NCI-H526 treated with DMSO at 0.1 percent for 48 hours (cell line): ENCODE data around the gene DPH1.

Experiments
- DNase-seq: peaks from one replicate; lab custom pipeline; 2025; lab: John Stamatoyannopoulos, UW

The DPH1 gene

GRCh38 chr17:2027528-2028233, 2.3 kb upstream of the DPH1 start:
- no peak for DNase-seq

GRCh38 chr17:2028234-2028614, 1.7 kb upstream of the DPH1 start:
- no peak for DNase-seq

DNA sequence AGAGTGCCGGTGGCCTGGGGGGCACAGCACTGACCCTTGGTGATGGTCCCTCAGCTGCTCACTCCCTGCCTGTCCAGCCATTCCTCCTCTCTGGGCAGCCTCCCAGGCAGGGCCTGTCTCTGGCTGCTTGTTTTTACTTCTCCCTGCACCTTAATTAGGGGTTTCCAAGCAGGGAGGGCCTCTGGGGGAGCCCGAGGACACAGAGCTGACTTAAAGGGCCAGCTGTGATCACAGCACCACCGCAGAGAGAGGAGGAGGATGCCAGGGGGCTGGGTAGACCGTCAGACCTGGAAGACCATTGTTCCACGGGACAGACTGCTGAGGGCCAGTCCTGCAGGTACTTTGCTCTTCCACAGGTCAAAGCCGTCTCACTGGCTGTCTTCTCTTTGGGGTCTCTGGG, 1.2 kb upstream of the DPH1 start:
- DNase-seq = no peak

GRCh38 chr17:2030779-2031163, 818 bp downstream of the DPH1 start:
- DNase-seq = no peak

DNA sequence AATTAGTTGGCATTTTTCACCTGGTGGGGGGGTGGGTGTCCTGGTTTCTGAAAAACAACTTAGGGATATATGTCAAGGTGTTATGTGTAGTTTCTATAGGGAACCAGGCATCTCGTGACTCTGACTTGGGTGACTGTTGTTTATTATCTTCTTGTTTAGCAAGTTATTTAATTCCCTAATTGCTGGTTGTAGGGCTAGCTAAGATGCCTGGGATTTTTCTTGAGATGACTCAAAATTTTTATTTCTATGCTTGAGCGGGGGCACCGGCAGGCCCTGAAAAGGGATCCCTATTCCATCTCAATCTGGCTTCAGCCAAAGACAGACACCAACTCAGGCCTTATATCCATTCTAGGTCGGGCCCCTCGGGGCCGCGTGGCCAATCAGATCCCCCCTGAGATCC, 3.2 kb downstream of the DPH1 start:
- no peak for DNase-seq

DNA sequence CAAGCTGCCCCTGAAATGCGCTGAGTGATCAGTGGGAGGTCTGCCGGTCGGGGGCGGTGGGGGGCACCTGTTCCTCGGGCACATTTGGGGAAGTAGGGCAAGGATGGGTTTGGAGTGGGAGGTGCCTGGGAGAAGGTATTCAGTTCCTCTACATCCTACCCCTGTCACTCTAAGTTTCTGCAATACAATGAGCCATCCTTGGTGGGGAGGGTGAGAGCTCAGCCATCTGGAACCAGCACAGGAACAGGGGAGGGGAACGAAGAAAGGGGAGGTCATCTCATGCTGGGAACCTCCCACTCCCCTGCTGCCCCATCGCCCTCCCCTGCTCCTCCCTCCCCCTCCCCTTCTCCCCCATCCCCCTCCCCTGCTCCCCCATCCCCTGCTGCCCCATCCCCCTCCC, 4.2 kb downstream of the DPH1 start:
- DNase-seq = no peak

- DNase-seq = no peak
Observed at GRCh38 chr17:2034806-2035540, 5.0 kb downstream of the DPH1 start.

- DNase-seq = no peak
Observed at GRCh38 chr17:2035541-2036488, 5.9 kb downstream of the DPH1 start.

GRCh38 chr17:2037155-2037554, 7.2 kb downstream of the DPH1 start:
- DNase-seq = no peak

- DNase-seq = no peak
Observed at GRCh38 chr17:2040219-2040827, 10.4 kb downstream of the DPH1 start.

DNA sequence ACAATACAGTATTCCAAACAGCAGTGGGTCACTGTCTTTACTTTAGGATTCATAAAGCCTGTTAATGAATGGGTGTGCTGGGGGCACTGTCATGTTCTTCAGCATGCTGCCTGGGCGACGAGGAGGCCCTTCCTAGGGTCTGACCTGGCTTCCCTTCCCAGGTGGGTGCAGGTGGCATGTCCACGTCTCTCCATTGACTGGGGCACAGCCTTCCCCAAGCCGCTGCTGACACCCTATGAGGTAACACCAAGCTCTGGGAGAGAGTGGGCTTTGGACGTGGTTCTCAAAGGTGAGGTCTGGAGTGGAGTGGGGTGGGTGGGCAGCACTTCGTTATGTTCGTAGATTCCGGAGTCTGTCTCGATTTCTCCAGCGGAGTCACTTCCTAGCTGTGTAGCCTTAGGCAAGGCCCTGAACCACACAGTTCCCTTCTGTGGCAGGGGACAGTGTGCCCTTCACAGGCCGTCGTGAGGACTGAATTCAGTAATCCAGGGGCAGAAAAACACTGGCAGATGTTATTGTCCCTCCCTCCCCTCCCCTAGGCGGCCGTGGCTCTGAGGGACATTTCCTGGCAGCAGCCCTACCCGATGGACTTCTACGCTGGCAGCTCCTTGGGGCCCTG, 11.1 kb downstream of the DPH1 start:
- no peak for DNase-seq

- peak; percentile 81 for DNase-seq
Observed at GRCh38 chr17:2041561-2042389, 11.8 kb downstream of the DPH1 start, which contains the start of gene OVCA2. Gene OVCA2 (plus strand): TSS chr17:2042022. CDS start chr17:2042048, 26 bp downstream.

GRCh38 chr17:2042390-2042847, 12.5 kb downstream of the DPH1 start:
- no peak for DNase-seq

DNA sequence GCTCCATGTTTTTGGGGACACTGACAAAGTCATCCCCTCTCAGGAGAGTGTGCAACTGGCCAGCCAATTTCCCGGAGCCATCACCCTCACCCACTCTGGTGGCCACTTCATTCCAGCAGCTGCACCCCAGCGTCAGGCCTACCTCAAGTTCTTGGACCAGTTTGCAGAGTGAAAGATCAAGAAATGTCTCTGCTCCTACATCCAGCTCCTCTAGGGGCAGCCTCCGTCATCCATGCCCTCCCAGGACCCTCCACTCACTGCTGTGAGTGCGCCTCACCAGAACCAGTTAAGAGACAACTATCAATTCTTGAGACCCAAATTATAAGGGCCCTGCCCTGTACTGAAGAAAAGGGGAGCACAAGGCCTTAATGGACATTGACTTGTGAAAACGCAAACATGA, 13.0 kb downstream of the DPH1 start:
- DNase-seq = no peak

DNA sequence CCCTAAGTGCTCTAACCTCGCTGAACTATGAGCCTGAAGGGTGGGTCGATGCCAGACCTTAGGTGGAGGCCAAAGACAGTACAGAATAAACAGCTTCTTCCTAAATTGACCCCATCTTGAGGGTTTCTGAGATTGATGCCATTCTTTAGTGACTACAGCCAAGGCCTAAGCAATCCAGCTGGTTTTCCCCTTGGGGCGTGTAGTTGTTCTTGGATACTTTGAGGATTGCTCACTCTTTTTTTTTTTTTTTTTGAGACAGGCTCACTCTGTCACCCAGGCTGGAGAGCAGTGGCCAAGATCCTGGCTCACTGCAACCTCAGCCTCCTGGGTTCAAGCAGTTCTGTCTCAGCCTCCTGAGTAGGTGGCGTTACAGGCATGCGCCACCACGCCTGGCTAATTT, 13.8 kb downstream of the DPH1 start:
- DNase-seq = no peak

GRCh38 chr17:2044263-2044894, 14.4 kb downstream of the DPH1 start:
- DNase-seq = no peak

DNA sequence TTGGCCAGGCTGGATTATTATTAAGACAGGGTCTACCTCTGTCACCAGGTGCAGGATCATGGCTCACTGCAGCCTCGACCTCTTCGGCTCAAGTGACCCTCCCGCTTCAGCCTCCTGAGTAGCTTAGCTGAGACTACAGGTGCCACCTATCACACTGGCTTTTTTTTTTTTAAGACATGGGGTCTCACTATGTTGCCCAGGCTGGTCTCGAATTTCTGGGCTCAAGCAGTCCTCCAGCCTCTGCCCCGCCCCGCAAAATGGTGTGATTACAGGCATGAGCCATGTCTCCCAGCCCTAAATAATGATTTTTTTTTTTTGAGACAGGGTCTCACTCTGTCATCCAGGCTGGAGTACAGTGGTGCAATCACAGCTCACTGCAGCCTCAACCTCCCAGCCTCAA, 17.6 kb downstream of the DPH1 start:
- DNase-seq = no peak

DNA sequence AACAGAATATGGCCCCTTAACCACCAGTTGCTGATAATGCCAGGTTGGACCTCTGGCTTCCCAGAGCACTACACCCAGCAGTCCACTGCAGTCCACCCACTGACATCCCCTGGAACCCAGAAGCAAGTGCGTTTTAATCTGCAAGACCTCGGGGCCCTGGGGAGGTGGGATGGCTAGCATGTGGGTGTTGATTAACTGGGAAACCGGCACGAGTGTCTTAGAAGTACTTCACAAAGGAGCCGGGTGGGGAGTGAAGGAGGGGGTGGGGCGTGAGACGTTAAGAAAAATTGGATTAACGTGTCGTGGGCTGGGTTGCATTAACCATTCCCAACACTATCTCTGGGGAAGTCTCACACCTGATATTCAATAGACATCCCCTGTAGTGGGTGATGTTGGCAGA, 18.9 kb downstream of the DPH1 start:
- DNase-seq = no peak

DNA sequence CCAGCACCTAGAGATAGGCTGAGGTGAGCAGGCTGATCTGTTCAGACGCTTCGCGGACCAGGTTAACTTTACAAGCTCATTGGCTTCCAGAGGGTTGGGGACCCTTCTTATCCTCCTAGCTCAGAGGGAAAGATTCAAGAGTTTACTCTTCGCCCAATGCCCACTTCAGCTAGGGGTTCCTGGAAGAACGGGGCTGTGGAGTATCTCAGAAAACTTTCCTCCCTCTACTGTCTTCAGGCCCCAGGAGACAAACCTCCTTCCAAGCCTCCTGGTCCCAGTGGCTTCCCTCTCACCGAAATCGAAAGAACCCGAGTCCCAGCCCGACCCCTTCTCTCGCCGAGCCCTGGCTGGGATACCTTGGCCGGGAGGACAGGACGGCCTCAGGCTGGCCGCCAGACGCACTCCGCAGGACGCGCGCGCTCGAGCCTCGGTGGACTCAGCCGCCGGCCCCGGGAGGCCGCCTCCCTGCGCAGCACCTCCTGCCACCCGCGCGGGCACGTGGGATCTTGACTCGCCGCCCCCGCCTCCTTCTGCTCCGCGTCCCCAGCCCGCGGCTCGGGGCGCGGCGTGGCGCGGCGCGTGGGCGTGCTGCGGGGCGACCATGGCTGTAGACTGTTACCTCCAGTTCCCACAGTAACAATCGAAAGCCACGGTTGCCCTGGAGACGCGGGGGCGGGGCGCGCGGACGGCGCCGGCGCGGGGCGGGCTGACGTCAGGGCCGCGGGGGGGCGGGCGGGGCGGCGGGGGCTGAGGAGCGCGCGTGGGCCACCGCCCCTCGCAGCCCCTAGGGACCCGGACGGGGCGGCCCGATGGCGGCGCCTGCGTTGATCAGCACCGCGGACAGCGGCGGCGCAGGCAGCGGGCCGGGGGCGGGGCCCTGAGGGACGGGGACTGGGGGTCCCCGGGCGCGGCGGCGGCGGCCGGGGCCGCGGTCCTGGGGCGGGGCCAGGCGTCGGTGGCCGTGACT, 19.7 kb downstream of the DPH1 start:
- DNase-seq = peak; percentile 13
